Keratinocyte (primary cell): ENCODE measurements around the gene NFIC. TPM values are rescaled to one million over a fixed set of nuclear protein-coding genes. Genes with fewer than 3 reads are reported as not detected.
A peak's percentile ranks its signal among the peaks of the same experiment; 100 is the strongest.

Experiments
- DNase-seq: peaks from one replicate; pipeline ENCODE4 v3.0.0-alpha.2; 2011; ENCODE audit warnings: low read depth, missing footprints, low spot score
- FAIRE-seq: peaks from 2 replicates; lab custom pipeline; 2011; peaks lifted over from hg19 to GRCh38; lab: Jason Lieb, UNC
- H2AFZ ChIP-seq: 2 replicates; pipeline ENCODE4 v1.6.0; 2012; ENCODE audit warnings: low read length, control low read depth, inconsistent platforms; ENCODE audit not compliant: control insufficient read depth
- H3K27ac ChIP-seq: 2 replicates; pipeline ENCODE4 v1.5.1; 2011; ENCODE audit warnings: low read length; ENCODE audit not compliant: control insufficient read depth, insufficient read depth
- H3K27me3 ChIP-seq: 3 replicates; pipeline ENCODE4 v1.6.0; 2011; ENCODE audit warnings: low read length; ENCODE audit not compliant: control insufficient read depth, insufficient read depth; ENCODE audit errors: extremely low read depth
- H3K36me3 ChIP-seq, 2 experiments: 2 replicates in 1 of 2; 3 replicates in 1 of 2; pipeline ENCODE4 v1.5.1; 2011; ENCODE audit warnings: low read length in 2 of 2, mild to moderate bottlenecking in 1 of 2; ENCODE audit not compliant: control insufficient read depth in 2 of 2, insufficient read depth in 2 of 2; ENCODE audit errors: extremely low read depth in 1 of 2
- H3K4me1 ChIP-seq: 3 replicates; pipeline ENCODE4 v1.5.1; 2011; ENCODE audit warnings: low read length; ENCODE audit not compliant: control insufficient read depth, insufficient read depth; ENCODE audit errors: extremely low read depth
- H3K4me2 ChIP-seq: 3 replicates; pipeline ENCODE4 v1.6.0; 2011; ENCODE audit warnings: low read depth, low read length; ENCODE audit not compliant: control insufficient read depth, insufficient read depth; ENCODE audit errors: extremely low read depth
- H3K4me3 ChIP-seq, 3 experiments: fragments of 200-600 bp in 1 of 3; sonication (generic) in 1 of 3; 2 replicates in 2 of 3; 3 replicates in 1 of 3; pipeline ENCODE4 v1.5.1; 2011 to 2016; ENCODE audit warnings: low read length in 3 of 3, mild to moderate bottlenecking in 3 of 3, control low read depth in 2 of 3, inconsistent platforms in 1 of 3, low read depth in 1 of 3, mixed read lengths in 1 of 3, mixed run types in 1 of 3, moderate library complexity in 1 of 3; ENCODE audit not compliant: control insufficient read depth in 2 of 3, insufficient read depth in 2 of 3; ENCODE audit errors: extremely low read depth in 1 of 3
- H3K79me2 ChIP-seq: 2 replicates; pipeline ENCODE4 v1.6.0; 2012; ENCODE audit warnings: low read length; ENCODE audit not compliant: control insufficient read depth, insufficient read depth
- H3K9ac ChIP-seq: 3 replicates; pipeline ENCODE4 v1.6.0; 2011; ENCODE audit warnings: low read length; ENCODE audit not compliant: control insufficient read depth, insufficient read depth; ENCODE audit errors: extremely low read depth
- H3K9me1 ChIP-seq: 3 replicates; pipeline ENCODE4 v1.6.0; 2011; ENCODE audit warnings: low read length; ENCODE audit not compliant: control insufficient read depth, insufficient read depth; ENCODE audit errors: extremely low read depth
- H3K9me3 ChIP-seq: 2 replicates; pipeline ENCODE4 v1.5.1; 2012; ENCODE audit warnings: low read depth, low read length; ENCODE audit not compliant: control insufficient read depth
- H4K20me1 ChIP-seq: 3 replicates; pipeline ENCODE4 v1.6.0; 2011; ENCODE audit warnings: low read length; ENCODE audit not compliant: control insufficient read depth, insufficient read depth; ENCODE audit errors: extremely low read depth
- CTCF ChIP-seq, 3 experiments: IDR thresholded peaks in 1 of 3; conservative IDR thresholded peaks in 1 of 3; optimal IDR thresholded peaks in 1 of 3; 2 replicates in 2 of 3; 3 replicates in 1 of 3; pipeline versions ENCODE3 to v1.5.1; 2011; ENCODE audit warnings: low read length in 3 of 3, mild to moderate bottlenecking in 3 of 3, moderate library complexity in 2 of 3, control low read depth in 1 of 3, inconsistent platforms in 1 of 3; ENCODE audit not compliant: insufficient read depth in 2 of 3; ENCODE audit errors: extremely low read depth in 1 of 3
- EZH2 ChIP-seq: IDR thresholded peaks from one replicate; pipeline ENCODE4 v1.6.1; 2012; ENCODE audit warnings: inconsistent platforms, mild to moderate bottlenecking, low read length, moderate library complexity
- dilution Hi-C: fragments of 300-500 bp; cut with MboI; formaldehyde crosslinking; loops from one replicate; pipeline ENCODE4 v1.7.0; 2020; ENCODE audit warnings: low sequenced_read_pairs; ENCODE audit not compliant: extremely low pct_ligation_motif_present
- polyA plus RNA-seq, 5 experiments: library from polyadenylated mRNA; depleted of rRNA in 3 of 5; stranded (reverse) in 3 of 5; stranded (forward) in 1 of 5; unstranded in 1 of 5; fragments of >200 nt; gene quantifications; 1 replicate in 1 of 5; 2 replicates in 3 of 5; 3 replicates in 1 of 5; pipeline versions ENCODE4 v1.2.1 to v1.2.3, GENCODE V29; 2011 to 2012; ENCODE audit warnings: missing spikeins in 2 of 5, low read depth in 1 of 5, low replicate concordance in 1 of 5

NFIC gene
- polyA plus RNA-seq, 1 donor (not counting 4 experiments of a cell fraction or from before 2014, with no cell fraction given): 2.4 TPM

- H3K4me2 ChIP-seq: no peak overlapping the region
- no peak for TF ChIP-seq CTCF (optimal IDR thresholded peaks at IDR 0.05 in 1 of 3, IDR thresholded peaks at IDR 0.05 in 1 of 3, conservative IDR thresholded peaks at IDR 0.05 in 1 of 3; ENCODE audit: extremely low read depth in 1 of 3, insufficient read depth in 2 of 3, low read length in 3 of 3)
- no peak for TF ChIP-seq EZH2
- peaks cover 2 to 6% of the 10 kb centered on the region in 2 experiments for H3K36me3 ChIP-seq
- no peak overlapping the region for H3K4me3 ChIP-seq
- H3K9me3 ChIP-seq: no peaks in the 10 kb centered on the region
- FAIRE-seq (peak; percentile 34), DNase-seq (no peak)
- H3K27ac ChIP-seq: no peak overlapping the region
- peaks cover 15% of the 10 kb centered on the region for H4K20me1 ChIP-seq
- dilution Hi-C loops: no loop called here
- H2AFZ ChIP-seq: no peak overlapping the region
- H3K27me3 ChIP-seq: no peaks in the 10 kb centered on the region
- H3K79me2 ChIP-seq: peaks cover 85% of the 10 kb centered on the region
- H3K4me1 ChIP-seq: peaks cover 18% of the 10 kb centered on the region
- H3K9me1 ChIP-seq: no peaks in the 10 kb centered on the region
- no peak overlapping the region for H3K9ac ChIP-seq
Observed at GRCh38 chr19:3373971-3374368, 7.6 kb downstream of the NFIC start.

- no peak overlapping the region for H3K4me2 ChIP-seq
- H3K36me3 ChIP-seq: peaks cover 2 to 6% of the 10 kb centered on the region in 2 experiments
- H3K9me3 ChIP-seq: no peaks in the 10 kb centered on the region
- no peak overlapping the region for H3K27ac ChIP-seq
- H3K4me1 ChIP-seq: peaks cover 16% of the 10 kb centered on the region
- no peaks in the 10 kb centered on the region for H3K9me1 ChIP-seq
- TF ChIP-seq EZH2 (no peak), CTCF (optimal IDR thresholded peaks at IDR 0.05 in 1 of 3, IDR thresholded peaks at IDR 0.05 in 1 of 3, conservative IDR thresholded peaks at IDR 0.05 in 1 of 3; ENCODE audit: extremely low read depth in 1 of 3, insufficient read depth in 2 of 3, low read length in 3 of 3) (no peak)
- dilution Hi-C loops: no loop called here
- no peaks in the 10 kb centered on the region for H3K27me3 ChIP-seq
- H3K4me3 ChIP-seq: no peak overlapping the region
- no peak overlapping the region for H3K9ac ChIP-seq
- H4K20me1 ChIP-seq: peaks cover 15% of the 10 kb centered on the region
- no peak for FAIRE-seq
- no peak for DNase-seq
- H2AFZ ChIP-seq: no peak overlapping the region
- peaks cover 80% of the 10 kb centered on the region for H3K79me2 ChIP-seq
Observed at GRCh38 chr19:3374369-3375112, 8.2 kb downstream of the NFIC start.
